BE2C (cell line): ENCODE data around the gene KIF5C. TPM values are rescaled to one million over a fixed set of nuclear protein-coding genes. Genes with fewer than 3 reads are reported as not detected.

Source experiments
- DNase-seq: peaks from one replicate; pipeline ENCODE4 v3.0.0-alpha.2; 2020
- H3K27me3 ChIP-seq: fragments of 250-450 bp; sonication (Bioruptor Pico); 2 replicates; pipeline ENCODE4 v1.5.1; 2020; ENCODE audit warnings: mild to moderate bottlenecking
- H3K36me3 ChIP-seq: fragments of 250-450 bp; sonication (Bioruptor Pico); 2 replicates; pipeline ENCODE4 v1.5.1; 2020; ENCODE audit warnings: mild to moderate bottlenecking
- H3K4me1 ChIP-seq: fragments of 250-450 bp; sonication (Bioruptor Pico); 2 replicates; pipeline ENCODE4 v1.5.1; 2020
- H3K4me3 ChIP-seq: 2 replicates; pipeline ENCODE4 v1.5.1; 2011; ENCODE audit warnings: low read depth, low read length
- H3K9me3 ChIP-seq: fragments of 250-450 bp; sonication (Bioruptor Pico); 2 replicates; pipeline ENCODE4 v1.5.1; 2020
- polyA plus RNA-seq: library from polyadenylated mRNA; unstranded; fragments of >200 nt; gene quantifications from one replicate; pipeline ENCODE4 v1.2.1, GENCODE V29; 2012; ENCODE audit warnings: low read depth, missing spikeins; ENCODE audit not compliant: insufficient read length, insufficient read depth
- TF ChIP-seq, protein P1 (sequence below): IDR thresholded peaks from 2 replicates; pipeline ENCODE4 v1.5.1; 2012; ENCODE audit warnings: mild to moderate bottlenecking, low read depth, low read length

Gene KIF5C
- polyA plus RNA-seq = 16.6 TPM

DNA sequence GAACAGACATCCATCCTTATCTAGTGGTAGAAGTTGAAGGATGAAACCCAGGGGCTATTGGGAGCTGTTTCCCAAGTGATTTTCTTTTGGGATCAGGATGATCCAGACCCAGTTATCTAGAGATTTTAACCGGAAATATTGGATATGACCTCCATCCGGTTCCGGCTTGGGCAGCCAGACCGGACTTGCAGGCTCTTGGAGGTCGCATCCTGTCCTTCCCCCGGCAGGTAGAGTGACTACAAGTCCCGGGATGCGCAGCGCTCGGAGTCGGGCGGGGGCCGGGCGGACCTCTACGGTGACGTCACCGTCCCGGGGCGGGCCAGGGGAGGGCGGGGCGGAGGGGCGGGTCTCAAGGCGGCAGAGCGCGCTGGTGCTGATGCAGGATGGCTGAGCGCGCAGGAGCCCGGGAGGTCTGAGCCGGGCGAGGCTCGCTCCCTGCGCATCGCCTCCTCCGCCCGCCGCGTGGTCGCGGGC lies at the start of gene KIF5C:
KIF5C (plus strand) TSS at position 360 of the 474 bp plus-strand sequence. CDS start 391 bp downstream, outside the sequence.
- peak; percentile 89 for DNase-seq

DNA sequence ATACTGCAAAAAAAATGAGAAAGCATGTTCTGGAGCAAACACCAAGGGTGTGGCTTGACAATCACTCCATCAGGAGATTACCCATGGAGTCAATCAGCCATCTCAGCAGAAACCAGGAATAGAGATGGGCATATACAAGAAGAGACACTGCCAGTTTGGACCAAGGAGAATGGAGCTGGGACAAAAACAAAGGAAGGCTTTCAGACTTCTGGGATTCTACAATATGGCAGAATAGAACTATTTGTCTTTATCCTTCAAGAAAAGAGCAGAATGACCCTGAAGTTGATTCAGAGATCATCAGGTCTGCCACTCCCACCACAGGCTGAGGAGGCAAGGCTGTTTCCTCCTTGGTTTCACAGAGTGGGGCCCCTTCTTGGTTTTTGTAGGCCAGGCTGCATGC lies 48.2 kb upstream of the KIF5C start:
- no peak overlapping the region for H3K4me3 ChIP-seq
- H3K36me3 ChIP-seq = no peaks in the 10 kb centered on the region
- TF ChIP-seq, protein P1, sequence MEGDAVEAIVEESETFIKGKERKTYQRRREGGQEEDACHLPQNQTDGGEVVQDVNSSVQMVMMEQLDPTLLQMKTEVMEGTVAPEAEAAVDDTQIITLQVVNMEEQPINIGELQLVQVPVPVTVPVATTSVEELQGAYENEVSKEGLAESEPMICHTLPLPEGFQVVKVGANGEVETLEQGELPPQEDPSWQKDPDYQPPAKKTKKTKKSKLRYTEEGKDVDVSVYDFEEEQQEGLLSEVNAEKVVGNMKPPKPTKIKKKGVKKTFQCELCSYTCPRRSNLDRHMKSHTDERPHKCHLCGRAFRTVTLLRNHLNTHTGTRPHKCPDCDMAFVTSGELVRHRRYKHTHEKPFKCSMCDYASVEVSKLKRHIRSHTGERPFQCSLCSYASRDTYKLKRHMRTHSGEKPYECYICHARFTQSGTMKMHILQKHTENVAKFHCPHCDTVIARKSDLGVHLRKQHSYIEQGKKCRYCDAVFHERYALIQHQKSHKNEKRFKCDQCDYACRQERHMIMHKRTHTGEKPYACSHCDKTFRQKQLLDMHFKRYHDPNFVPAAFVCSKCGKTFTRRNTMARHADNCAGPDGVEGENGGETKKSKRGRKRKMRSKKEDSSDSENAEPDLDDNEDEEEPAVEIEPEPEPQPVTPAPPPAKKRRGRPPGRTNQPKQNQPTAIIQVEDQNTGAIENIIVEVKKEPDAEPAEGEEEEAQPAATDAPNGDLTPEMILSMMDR = no peak
- no peaks in the 10 kb centered on the region for H3K9me3 ChIP-seq
- no peaks in the 10 kb centered on the region for H3K4me1 ChIP-seq
- H3K27me3 ChIP-seq = no peaks in the 10 kb centered on the region
- no peak for DNase-seq

More for the DNA sequence above, at the start of gene KIF5C:
- no peaks in the 10 kb centered on the region for H3K9me3 ChIP-seq
- TF ChIP-seq, protein P1 = no peak
- no peaks in the 10 kb centered on the region; the same call in 1 of the 2 replicates for H3K4me1 ChIP-seq
- 0 out of 2 replicates have a peak, but pooled peaks cover 2% of the 10 kb centered on the region for H3K36me3 ChIP-seq
- no peaks in the 10 kb centered on the region for H3K27me3 ChIP-seq
- peak within 1 kb of the TSS; percentile 72 for H3K4me3 ChIP-seq

DNA sequence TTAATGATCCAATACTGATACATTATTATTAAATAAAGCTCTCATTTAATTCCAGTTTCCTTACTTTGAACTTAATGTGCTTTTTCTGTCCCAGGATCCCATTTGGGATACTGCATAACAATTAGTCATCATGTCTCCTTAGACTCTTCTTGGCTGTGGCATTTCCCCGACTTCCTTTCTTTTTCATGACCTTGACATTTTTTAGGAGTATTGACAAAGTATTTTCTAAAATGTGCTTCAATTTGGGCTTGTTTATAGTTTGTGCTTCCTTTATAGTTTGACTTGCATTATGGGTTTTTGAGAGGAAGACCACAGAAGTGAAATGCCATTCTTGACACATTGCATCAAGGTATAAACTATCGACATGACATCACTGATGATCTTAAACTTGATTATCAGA lies 46.1 kb upstream of the KIF5C start:
- H3K27me3 ChIP-seq = no peaks in the 10 kb centered on the region
- H3K36me3 ChIP-seq = no peaks in the 10 kb centered on the region
- no peaks in the 10 kb centered on the region for H3K9me3 ChIP-seq
- H3K4me1 ChIP-seq = no peaks in the 10 kb centered on the region
- TF ChIP-seq, protein P1 = no peak
- no peak for DNase-seq
- no peak overlapping the region for H3K4me3 ChIP-seq

DNA sequence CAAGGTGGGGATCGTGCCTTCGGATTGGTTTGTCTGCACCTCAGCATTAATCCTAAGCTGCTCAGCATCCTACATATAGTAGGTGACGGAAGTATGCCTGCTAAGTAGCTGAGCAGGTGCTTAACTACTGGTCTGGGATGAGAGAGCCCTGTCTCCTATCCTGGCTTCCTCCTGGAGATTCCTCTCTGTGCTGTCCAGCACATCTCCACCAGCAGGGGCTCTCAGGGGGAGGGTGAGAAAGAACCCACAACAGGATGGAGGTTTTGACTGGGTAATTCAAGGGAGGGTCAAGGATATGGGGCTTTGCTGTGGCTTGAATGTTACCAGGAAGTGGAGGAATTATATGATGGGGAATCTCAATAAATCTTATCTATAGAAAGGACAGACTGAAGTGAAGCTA lies 45.4 kb upstream of the KIF5C start:
- Histone ChIP-seq H3K27me3 (no peaks in the 10 kb centered on the region), H3K9me3 (no peaks in the 10 kb centered on the region), H3K36me3 (no peaks in the 10 kb centered on the region), H3K4me3 (no peak overlapping the region), H3K4me1 (no peaks in the 10 kb centered on the region)
- no peak for DNase-seq
- TF ChIP-seq, protein P1 = peak; percentile 20; the same call in 1 of the 2 replicates

DNA sequence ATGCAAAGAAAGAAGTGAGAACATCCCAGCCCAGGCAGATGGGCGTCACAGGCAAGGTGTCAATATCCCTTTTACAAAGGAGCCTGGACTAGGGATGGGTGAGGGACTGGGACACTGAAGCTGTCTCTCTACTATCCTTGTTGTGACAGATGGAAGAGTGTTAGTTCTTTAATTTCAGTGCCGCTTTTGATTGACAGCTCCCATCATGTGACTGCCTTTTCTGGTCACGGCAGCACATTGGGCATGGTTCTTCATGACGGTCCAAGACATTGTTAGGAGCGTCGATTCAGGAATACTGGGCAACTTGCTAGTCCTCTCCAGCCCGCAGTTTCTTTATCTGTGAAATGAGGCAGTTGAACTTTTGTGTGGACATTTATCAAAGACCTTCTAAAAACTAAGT lies 42.4 kb upstream of the KIF5C start:
- Histone ChIP-seq H3K9me3 (no peaks in the 10 kb centered on the region), H3K27me3 (no peaks in the 10 kb centered on the region), H3K36me3 (no peaks in the 10 kb centered on the region), H3K4me1 (no peaks in the 10 kb centered on the region), H3K4me3 (no peak overlapping the region)
- TF ChIP-seq, protein P1 = no peak
- no peak for DNase-seq

DNA sequence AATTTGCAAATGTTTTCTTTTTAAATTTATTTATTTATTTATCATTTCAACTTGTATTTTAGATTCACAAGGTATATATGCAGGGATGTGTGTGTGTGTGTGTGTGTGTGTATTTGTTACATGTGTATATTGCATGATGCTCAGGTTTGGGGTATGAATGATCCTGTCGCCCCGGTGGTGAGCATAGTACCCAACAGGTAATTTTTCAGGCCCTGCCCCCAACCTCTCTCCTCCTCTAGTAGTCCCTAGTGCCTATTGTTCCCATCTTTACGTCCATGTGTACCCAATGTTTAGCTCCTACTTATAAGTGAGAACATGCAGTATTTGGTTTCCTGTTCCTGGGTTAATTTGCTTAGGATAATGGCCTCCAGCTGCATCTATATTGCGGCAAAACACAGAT lies 33.0 kb upstream of the KIF5C start:
- no peaks in the 10 kb centered on the region for H3K36me3 ChIP-seq
- no peaks in the 10 kb centered on the region for H3K9me3 ChIP-seq
- H3K27me3 ChIP-seq = no peaks in the 10 kb centered on the region
- H3K4me1 ChIP-seq = no peaks in the 10 kb centered on the region
- TF ChIP-seq, protein P1 = no peak
- H3K4me3 ChIP-seq = no peak overlapping the region
- DNase-seq = no peak
